GM12865 (cell line): Measurements from ENCODE around the gene GJB3.

Experiments
- DNase-seq: peaks from one replicate; pipeline ENCODE4 v3.0.0; 2010; ENCODE audit warnings: low read depth
- H3K4me3 ChIP-seq: 2 replicates; pipeline ENCODE4 v1.5.1; 2011; ENCODE audit warnings: mild to moderate bottlenecking, low read depth, low read length, control low read depth
- TF ChIP-seq, protein P1 (sequence below): IDR thresholded peaks from 2 replicates; pipeline ENCODE4 v1.5.1; 2011; ENCODE audit warnings: low read length, control low read depth, low read depth, inconsistent platforms; ENCODE audit not compliant: insufficient read depth; ENCODE audit errors: missing control alignments

The GJB3 gene

GRCh38 chr1:34794001-34794789 lies 13.2 kb downstream of the GJB3 start:
- TF ChIP-seq, protein P1, sequence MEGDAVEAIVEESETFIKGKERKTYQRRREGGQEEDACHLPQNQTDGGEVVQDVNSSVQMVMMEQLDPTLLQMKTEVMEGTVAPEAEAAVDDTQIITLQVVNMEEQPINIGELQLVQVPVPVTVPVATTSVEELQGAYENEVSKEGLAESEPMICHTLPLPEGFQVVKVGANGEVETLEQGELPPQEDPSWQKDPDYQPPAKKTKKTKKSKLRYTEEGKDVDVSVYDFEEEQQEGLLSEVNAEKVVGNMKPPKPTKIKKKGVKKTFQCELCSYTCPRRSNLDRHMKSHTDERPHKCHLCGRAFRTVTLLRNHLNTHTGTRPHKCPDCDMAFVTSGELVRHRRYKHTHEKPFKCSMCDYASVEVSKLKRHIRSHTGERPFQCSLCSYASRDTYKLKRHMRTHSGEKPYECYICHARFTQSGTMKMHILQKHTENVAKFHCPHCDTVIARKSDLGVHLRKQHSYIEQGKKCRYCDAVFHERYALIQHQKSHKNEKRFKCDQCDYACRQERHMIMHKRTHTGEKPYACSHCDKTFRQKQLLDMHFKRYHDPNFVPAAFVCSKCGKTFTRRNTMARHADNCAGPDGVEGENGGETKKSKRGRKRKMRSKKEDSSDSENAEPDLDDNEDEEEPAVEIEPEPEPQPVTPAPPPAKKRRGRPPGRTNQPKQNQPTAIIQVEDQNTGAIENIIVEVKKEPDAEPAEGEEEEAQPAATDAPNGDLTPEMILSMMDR, result no peak
- H3K4me3 ChIP-seq, result no peak overlapping the region
- no peak for DNase-seq

GRCh38 chr1:34794790-34795180 lies 13.8 kb downstream of the GJB3 start:
- TF ChIP-seq, protein P1, result no peak
- no peak overlapping the region for H3K4me3 ChIP-seq
- no peak for DNase-seq

GRCh38 chr1:34795916-34796315 lies 14.9 kb downstream of the GJB3 start:
- TF ChIP-seq, protein P1, result no peak
- DNase-seq, result no peak
- no peak overlapping the region for H3K4me3 ChIP-seq

DNA sequence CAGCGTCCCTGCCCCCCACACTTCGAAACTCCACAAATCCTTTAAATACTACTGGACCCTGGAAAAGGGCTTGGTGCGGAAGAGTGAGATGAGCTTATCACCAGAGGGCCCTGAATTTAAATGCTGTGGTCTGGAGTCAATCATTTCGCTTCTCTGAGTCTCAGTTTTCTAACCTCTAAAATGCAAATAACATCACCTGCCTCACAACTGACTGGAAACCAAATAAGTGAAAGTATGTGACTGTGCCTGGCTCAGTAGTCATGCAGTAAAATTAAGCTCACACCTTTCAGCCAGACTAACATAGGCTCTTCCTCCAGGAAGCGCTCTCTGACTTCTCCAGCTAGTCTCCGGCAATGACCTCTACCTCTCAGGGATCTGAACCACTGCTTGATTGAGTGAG lies 16.0 kb downstream of the GJB3 start:
- H3K4me3 ChIP-seq, result no peak overlapping the region
- TF ChIP-seq, protein P1, result no peak
- DNase-seq, result peak; percentile 57

DNA sequence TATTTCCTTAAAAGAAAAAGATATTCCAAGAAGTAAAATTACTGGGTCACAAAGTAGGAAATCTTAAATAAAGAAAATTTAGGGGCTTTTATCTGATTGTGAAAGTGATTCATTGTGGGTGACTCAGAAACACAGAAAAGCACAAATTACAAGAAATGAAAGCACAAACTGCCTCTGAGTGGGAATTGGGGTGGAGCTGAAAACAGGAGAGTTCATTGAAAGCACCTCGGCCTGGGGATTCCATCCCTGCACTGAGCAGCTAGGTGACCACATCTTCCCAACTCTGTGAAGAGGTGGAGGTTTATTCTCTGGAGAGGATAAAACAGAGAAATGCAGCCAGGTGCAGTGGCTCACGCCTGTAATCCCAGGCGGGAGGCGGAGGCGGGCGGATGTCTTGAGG lies 19.2 kb downstream of the GJB3 start:
- TF ChIP-seq, protein P1, result no peak
- DNase-seq, result peak; percentile 54
- H3K4me3 ChIP-seq, result no peak overlapping the region

- TF ChIP-seq, protein P1, result no peak
- DNase-seq, result no peak
- H3K4me3 ChIP-seq, result no peak overlapping the region
Observed at GRCh38 chr1:34803770-34804169, 22.8 kb downstream of the GJB3 start.

- no peak overlapping the region for H3K4me3 ChIP-seq
- no peak for DNase-seq
- TF ChIP-seq, protein P1, result no peak
Observed at GRCh38 chr1:34806396-34806795, 25.4 kb downstream of the GJB3 start.
